ENCODE measurements around the gene FPGS. TPM values are rescaled to one million over a fixed set of nuclear protein-coding genes. Genes with fewer than 3 reads are reported as not detected.
"Not testable (repeated sequence)": the region's sequence is repeated elsewhere in the genome, so short reads cannot be mapped to it uniquely, and the experiment has no call there.

FPGS gene
- total and polyA plus RNA-seq, 4 donors = 20.4 to 61.1 (median 42.7) TPM

- no peak overlapping the region for H3K9ac ChIP-seq (ENCODE audit: low read depth in 1 of 2, low read length in 2 of 2)
- WGBS = 79% methylated on average over 15 of the region's 15 CpGs
Measured at GRCh38 chr9:127841087-127841835, 38.6 kb downstream of the FPGS start.

GRCh38 chr9:127844821-127845359 is 42.2 kb downstream of the FPGS start:
- Histone ChIP-seq H3K4me3 (ENCODE audit: low read depth in 1 of 3, low read length in 3 of 3) (no peak overlapping the region), H3K27ac (ENCODE audit: low read depth in 1 of 2, low read length in 2 of 2) (peak overlapping the region; percentile 2 to 39), H3K4me1 (ENCODE audit: control insufficient read depth in 4 of 4, insufficient read depth in 4 of 4, low read length in 3 of 4) (peaks cover 0 to 4% (median 0%) of the 10 kb centered on the region in 4 donors), H3K27me3 (ENCODE audit: control insufficient read depth in 4 of 4, insufficient read depth in 4 of 4, low read length in 3 of 4) (no peaks in the 10 kb centered on the region), H3K9me3 (ENCODE audit: control insufficient read depth in 4 of 4, low read length in 3 of 4) (peaks cover 0 to 9% (median 1%) of the 10 kb centered on the region in 4 donors), H3K9ac (ENCODE audit: low read depth in 1 of 2, low read length in 2 of 2) (no peak overlapping the region), H3K36me3 (ENCODE audit: control insufficient read depth in 4 of 4, insufficient read depth in 3 of 4, low read depth in 1 of 4, low read length in 3 of 4) (no peaks in the 10 kb centered on the region)
- WGBS = 81% methylated on average over 16 of the region's 16 CpGs
- DNase-seq (ENCODE audit: low spot score) = no peak
- peak in 1 of 2 donors; percentile 16 for TF ChIP-seq RXRA (IDR thresholded peaks at IDR 0.05)
- TF ChIP-seq SP1 (IDR thresholded peaks at IDR 0.05) = peak; percentile 26
- peak; percentile 94 for TF ChIP-seq NR2F2 (IDR thresholded peaks at IDR 0.05)
- TF ChIP-seq HNF4A (conservative IDR thresholded peaks at IDR 0.05) = no peak

More at GRCh38 chr9:127841087-127841835, 38.6 kb downstream of the FPGS start:
- Histone ChIP-seq H3K4me1 (ENCODE audit: control insufficient read depth in 4 of 4, insufficient read depth in 4 of 4, low read length in 3 of 4) (peaks cover 9 to 19% (median 13%) of the 10 kb centered on the region in 4 donors), H3K4me3 (ENCODE audit: low read depth in 1 of 3, low read length in 3 of 3) (no peak overlapping the region), H3K27ac (ENCODE audit: low read depth in 1 of 2, low read length in 2 of 2) (peak overlapping the region in 1 of 2 donors; percentile 5), H3K36me3 (ENCODE audit: control insufficient read depth in 4 of 4, insufficient read depth in 3 of 4, low read depth in 1 of 4, low read length in 3 of 4) (no peaks in the 10 kb centered on the region), H3K9me3 (ENCODE audit: control insufficient read depth in 4 of 4, low read length in 3 of 4) (no peaks in the 10 kb centered on the region), H3K27me3 (ENCODE audit: control insufficient read depth in 4 of 4, insufficient read depth in 4 of 4, low read length in 3 of 4) (no peaks in the 10 kb centered on the region)
- DNase-seq (ENCODE audit: low spot score) = no peak
- TF ChIP-seq GABPA (IDR thresholded peaks at IDR 0.05 in 1 of 2, conservative IDR thresholded peaks at IDR 0.05 in 1 of 2) = no peak
- peak in 1 of 2 donors; percentile 5 for TF ChIP-seq HNF4A (conservative IDR thresholded peaks at IDR 0.05)

- not testable (repeated sequence) for H3K36me3 ChIP-seq (ENCODE audit: control insufficient read depth in 4 of 4, insufficient read depth in 3 of 4, low read depth in 1 of 4, low read length in 3 of 4); H3K9ac ChIP-seq (ENCODE audit: low read depth in 1 of 2, low read length in 2 of 2); H3K4me1 ChIP-seq (ENCODE audit: control insufficient read depth in 4 of 4, insufficient read depth in 4 of 4, low read length in 3 of 4); H3K4me3 ChIP-seq (ENCODE audit: low read depth in 1 of 3, low read length in 3 of 3); H3K27me3 ChIP-seq (ENCODE audit: control insufficient read depth in 4 of 4, insufficient read depth in 4 of 4, low read length in 3 of 4); DNase-seq (ENCODE audit: low spot score)
- peak overlapping the region; percentile 2 to 39 for H3K27ac ChIP-seq (ENCODE audit: low read depth in 1 of 2, low read length in 2 of 2)
- whole genome bisulfite sequencing = 95% methylated on average over 4 of the region's 4 CpGs
- peaks cover 0 to 10% (median 1%) of the 10 kb centered on the region in 4 donors for H3K9me3 ChIP-seq (ENCODE audit: control insufficient read depth in 4 of 4, low read length in 3 of 4)
Measured at GRCh38 chr9:127845619-127846018, 42.9 kb downstream of the FPGS start.

GRCh38 chr9:127846443-127847177 is 43.9 kb downstream of the FPGS start:
- TF ChIP-seq RXRA (IDR thresholded peaks at IDR 0.05) (peak in 1 of 2 donors; percentile 22), GABPA (IDR thresholded peaks at IDR 0.05 in 1 of 2, conservative IDR thresholded peaks at IDR 0.05 in 1 of 2) (no peak)
- H3K9ac ChIP-seq (ENCODE audit: low read depth in 1 of 2, low read length in 2 of 2) = no peak overlapping the region
- no peak for DNase-seq (ENCODE audit: low spot score)
- H3K27me3 ChIP-seq (ENCODE audit: control insufficient read depth in 4 of 4, insufficient read depth in 4 of 4, low read length in 3 of 4) = no peaks in the 10 kb centered on the region
- WGBS = 64% methylated on average over 18 of the region's 18 CpGs
- H3K4me1 ChIP-seq (ENCODE audit: control insufficient read depth in 4 of 4, insufficient read depth in 4 of 4, low read length in 3 of 4) = peaks cover 0 to 2% (median 0%) of the 10 kb centered on the region in 4 donors
- H3K4me3 ChIP-seq (ENCODE audit: low read depth in 1 of 3, low read length in 3 of 3) = no peak overlapping the region
- peak overlapping the region; percentile 2 to 57 for H3K27ac ChIP-seq (ENCODE audit: low read depth in 1 of 2, low read length in 2 of 2)
- no peaks in the 10 kb centered on the region for H3K36me3 ChIP-seq (ENCODE audit: control insufficient read depth in 4 of 4, insufficient read depth in 3 of 4, low read depth in 1 of 4, low read length in 3 of 4)
- peaks cover 0 to 10% (median 1%) of the 10 kb centered on the region in 4 donors for H3K9me3 ChIP-seq (ENCODE audit: control insufficient read depth in 4 of 4, low read length in 3 of 4)

All from liver (tissue), 9 donors.